ENCODE results near the gene UNKL. TPM values are rescaled to one million over a fixed set of nuclear protein-coding genes. Genes with fewer than 3 reads are reported as not detected.

The UNKL gene
- total RNA-seq, 2 donors from 2014 or later, result 9.9 to 11.3 TPM

- no peak for DNase-seq (ENCODE audit: low spot score)
- intact Hi-C loops (cut with DNase I), result no loop called here
Measured at GRCh38 chr16:1322407-1322806, 92.1 kb downstream of the UNKL start.

- intact Hi-C loops (cut with DNase I), result no loop called here
- no peak for DNase-seq (ENCODE audit: low spot score)
Measured at GRCh38 chr16:1320658-1321240, 93.8 kb downstream of the UNKL start.

DNA sequence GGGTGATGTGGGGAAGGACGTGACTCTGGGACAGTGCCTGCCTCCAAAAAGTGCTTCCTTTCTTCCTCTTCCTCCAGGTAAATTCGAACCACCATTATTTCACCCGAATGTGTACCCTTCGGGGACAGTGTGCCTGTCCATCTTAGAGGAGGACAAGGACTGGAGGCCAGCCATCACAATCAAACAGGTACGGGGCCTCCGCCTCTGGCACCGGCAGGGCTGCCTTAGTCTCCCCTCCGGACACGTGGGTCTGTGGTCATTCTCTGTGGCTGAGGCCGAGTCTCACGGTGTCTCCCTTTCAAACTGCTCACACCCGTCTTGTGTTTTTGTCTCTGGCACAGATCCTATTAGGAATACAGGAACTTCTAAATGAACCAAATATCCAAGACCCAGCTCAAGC, 94.4 kb downstream of the UNKL start:
- DNase-seq (ENCODE audit: low spot score), result no peak
- intact Hi-C loops (cut with DNase I), result no loop called here

GRCh38 chr16:1319041-1319440, 95.5 kb downstream of the UNKL start:
- DNase-seq (ENCODE audit: low spot score), result no peak
- intact Hi-C loops (cut with DNase I), result no loop called here

DNA sequence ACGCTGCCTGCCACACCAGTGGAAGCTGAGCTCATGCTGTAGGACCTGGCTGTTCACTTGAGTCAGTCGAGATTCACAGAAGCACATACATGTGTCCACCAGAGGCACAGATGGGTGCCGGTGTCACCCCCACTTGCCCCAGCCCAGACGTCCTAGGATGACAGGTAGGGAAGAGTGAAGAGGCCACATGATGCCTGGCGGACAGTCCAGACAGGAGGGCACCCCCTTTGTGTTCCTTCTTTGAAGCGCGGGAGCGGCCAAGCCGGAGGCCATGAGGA, 96.3 kb downstream of the UNKL start:
- no peak for DNase-seq (ENCODE audit: low spot score)
- intact Hi-C loops (cut with DNase I), result no loop called here

DNA sequence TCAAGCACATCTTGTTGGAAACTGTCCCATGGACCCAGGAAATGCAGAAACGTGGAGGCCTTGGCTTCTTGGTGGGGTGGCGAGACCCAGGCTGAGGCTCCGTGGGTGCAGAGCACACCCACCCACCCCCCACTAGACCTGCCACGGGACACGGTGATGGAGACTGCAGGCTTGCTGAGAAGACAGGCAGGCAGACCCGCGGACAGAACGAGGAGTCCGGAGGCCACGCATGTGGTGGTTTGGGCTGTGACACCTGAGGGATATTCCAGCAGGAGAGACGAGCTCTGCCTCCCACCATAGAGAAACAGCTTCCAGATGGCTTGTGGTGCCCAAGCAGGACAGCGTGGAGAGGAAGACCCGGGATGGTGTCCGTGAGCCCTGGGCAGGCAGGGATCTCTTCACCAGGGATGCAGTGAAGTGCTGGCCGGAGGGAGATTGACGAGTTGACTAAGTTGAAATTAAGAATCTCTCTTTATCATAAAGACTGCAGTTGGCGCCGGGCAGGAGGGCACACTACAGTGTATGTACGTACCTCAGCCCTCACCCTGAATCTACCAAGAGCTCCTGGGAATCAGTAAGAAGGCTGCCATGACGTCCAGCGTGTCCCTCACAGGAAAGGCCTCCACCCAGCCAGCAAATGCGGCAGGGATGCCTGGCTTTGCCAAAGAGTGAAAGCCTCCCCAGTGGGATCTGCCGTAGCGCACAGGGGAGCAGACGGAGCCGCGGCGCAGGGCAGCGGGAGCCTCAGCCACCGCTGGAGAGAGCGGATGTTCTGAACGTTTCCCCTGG, 96.8 kb downstream of the UNKL start:
- no peak for DNase-seq (ENCODE audit: low spot score)
- intact Hi-C loops (cut with DNase I), result no loop called here

DNA sequence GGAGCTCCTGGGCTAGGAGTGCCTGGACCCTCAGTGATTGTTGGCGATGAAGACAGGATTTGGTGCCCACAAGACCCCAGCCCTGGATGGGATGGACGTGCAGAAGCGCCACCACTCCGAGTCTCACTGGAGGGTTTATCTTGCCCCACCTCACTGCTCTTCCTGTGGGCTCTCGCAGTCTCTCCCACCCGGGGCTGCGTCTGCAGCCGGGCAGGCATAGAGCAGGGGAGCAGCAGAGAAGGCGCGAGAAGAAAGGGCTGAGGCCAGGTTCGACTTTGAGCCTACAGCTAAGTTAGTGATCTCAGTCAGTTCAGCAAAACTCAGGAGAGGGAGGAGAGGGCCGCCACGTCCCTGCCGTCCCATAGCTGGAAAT, 98.5 kb downstream of the UNKL start:
- intact Hi-C loops (cut with DNase I), result no loop called here
- no peak for DNase-seq (ENCODE audit: low spot score)

GRCh38 chr16:1315081-1316032, 99.1 kb downstream of the UNKL start:
- DNase-seq (ENCODE audit: low spot score), result no peak
- intact Hi-C loops (cut with DNase I), result no loop called here

DNA sequence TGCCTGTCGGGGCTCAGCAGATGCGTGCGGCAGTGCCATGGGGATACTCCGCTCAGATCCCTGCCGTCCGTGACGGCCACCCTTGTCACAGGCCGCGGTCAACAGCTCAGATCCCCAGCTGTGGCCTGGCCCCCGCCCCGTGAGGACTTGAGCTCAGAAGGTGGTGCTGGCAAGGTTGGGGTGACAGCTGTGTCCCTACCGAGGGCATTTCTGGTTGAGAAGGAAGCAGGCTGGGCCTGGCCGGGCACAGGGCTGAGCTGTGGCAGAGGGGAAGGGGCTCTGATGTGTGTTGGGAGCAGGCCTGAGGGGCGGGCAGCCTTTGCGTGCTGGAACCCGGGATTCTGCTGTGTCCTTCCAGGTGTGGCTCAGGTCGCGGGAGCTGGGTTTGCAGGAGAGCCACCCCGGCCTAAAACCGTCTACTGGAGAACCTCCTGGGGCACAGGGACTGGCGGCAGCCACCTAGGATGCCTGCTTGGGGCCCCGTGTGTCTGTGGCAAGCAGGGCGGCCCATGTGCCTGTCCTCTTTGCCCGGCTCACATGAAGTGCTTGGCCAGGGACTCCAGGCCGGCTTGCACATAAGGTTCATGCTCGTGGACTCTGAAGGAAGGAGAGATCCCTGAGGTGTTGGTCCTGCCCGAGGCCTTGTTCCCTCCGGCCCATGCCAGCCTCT, 100.0 kb downstream of the UNKL start:
- no peak for DNase-seq (ENCODE audit: low spot score)
- intact Hi-C loops (cut with DNase I), result no loop called here

DNA sequence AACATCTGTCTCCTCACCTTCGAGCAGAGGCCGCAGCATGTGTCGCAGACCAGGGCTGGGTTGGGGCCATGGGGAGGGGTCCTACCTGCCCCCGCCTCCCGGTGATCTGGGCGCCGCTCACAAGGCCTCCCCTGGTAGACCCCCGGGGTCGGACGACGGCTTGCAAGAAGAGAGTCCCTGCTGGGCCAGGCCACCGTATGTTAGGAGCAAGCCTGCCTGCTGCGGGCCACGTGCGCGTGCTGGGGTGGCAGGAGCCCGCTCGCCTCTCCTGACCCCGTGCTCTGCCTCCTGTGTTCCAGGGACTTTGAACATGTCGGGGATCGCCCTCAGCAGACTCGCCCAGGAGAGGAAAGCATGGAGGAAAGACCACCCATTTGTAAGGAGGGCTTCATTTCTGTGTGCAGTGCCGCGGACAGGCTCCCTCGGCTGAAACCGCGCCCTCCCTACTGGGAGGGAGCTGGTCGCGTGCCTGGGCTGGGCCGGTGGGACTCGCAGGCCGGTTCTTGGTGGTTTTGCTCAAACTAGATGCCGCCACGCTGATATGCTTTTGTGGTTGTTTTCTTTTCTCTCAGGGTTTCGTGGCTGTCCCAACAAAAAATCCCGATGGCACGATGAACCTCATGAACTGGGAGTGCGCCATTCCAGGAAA, 100.7 kb downstream of the UNKL start:
- DNase-seq (ENCODE audit: low spot score), result no peak
- intact Hi-C loops (cut with DNase I), result no loop called here

Other genes with a start within 250 kb of the UNKL start
- 1 to 10 TPM in 1 of 2 donors, under 1 TPM in 1; 0.52 to 1.3 TPM for gene TPSG1, start 189.4 kb downstream of the UNKL start, total RNA-seq
- gene TPSB2, start 184.5 kb downstream of the UNKL start, total RNA-seq, result 10 to 100 TPM; 24.3 to 58.7 TPM
- gene TPSAB1, start 174.0 kb downstream of the UNKL start, total RNA-seq, result 10 to 100 TPM; 12.2 to 48.3 TPM
- 1 to 10 TPM in 1 of 2 donors, under 1 TPM in 1; 0.57 to 4.1 TPM for gene TPSD1, start 158.6 kb downstream of the UNKL start, total RNA-seq
- 10 to 100 TPM; 68.0 to 68.4 TPM for gene UBE2I, start 105.1 kb downstream of the UNKL start, total RNA-seq
- under 1 TPM; 0.24 to 0.56 TPM for gene BAIAP3, start 81.1 kb downstream of the UNKL start, total RNA-seq
- 10 to 100 TPM; 40.4 to 40.7 TPM for gene TSR3, start 62.8 kb downstream of the UNKL start, total RNA-seq
- gene GNPTG, start 62.8 kb downstream of the UNKL start, total RNA-seq, result 10 to 100 TPM; 48.4 to 55.6 TPM
- 1 to 10 TPM; 8.9 to 9.9 TPM for gene UQCC4, start 6.0 kb upstream of the UNKL start, total RNA-seq
- gene PERCC1, start 16.4 kb upstream of the UNKL start, total RNA-seq, result not detected
- under 1 TPM; 0.42 to 0.76 TPM for gene CCDC154, start 29.9 kb upstream of the UNKL start, total RNA-seq
- gene CLCN7, start 60.3 kb upstream of the UNKL start, total RNA-seq, result 10 to 100 TPM; 35.8 to 52.6 TPM
- gene PTX4, start 74.2 kb upstream of the UNKL start, total RNA-seq, result under 1 TPM in 1 of 2 donors, not detected in 1; 0.14 TPM
- gene TELO2, start 78.7 kb upstream of the UNKL start, total RNA-seq, result 10 to 100 TPM; 20.8 to 21.4 TPM
- gene TMEM204, start 119.0 kb upstream of the UNKL start, total RNA-seq, result 10 to 100 TPM; 23.7 to 36.5 TPM
- gene IFT140, start 197.4 kb upstream of the UNKL start, total RNA-seq, result 10 to 100 TPM; 13.1 to 14.9 TPM
- 10 to 100 TPM; 12.1 to 12.4 TPM for gene CRAMP1, start 197.7 kb upstream of the UNKL start, total RNA-seq